NCI-H1417 treated with DMSO at 0.1 percent for 48 hours (cell line): ENCODE data around the gene SERINC1.
"Not testable (repeated sequence)": the region's sequence is repeated elsewhere in the genome, so short reads cannot be mapped to it uniquely, and the experiment has no call there.

Experiments used
- DNase-seq: peaks from one replicate; lab custom pipeline; 2025; lab: John Stamatoyannopoulos, UW

The SERINC1 gene

GRCh38 chr6:122471107-122472021 lies at the start of gene SERINC1:
SERINC1 (minus strand) TSS chr6:122471807; CDS start chr6:122471737, 70 bp downstream.
- peak; percentile 73 for DNase-seq

- no peak for DNase-seq
Observed at GRCh38 chr6:122511193-122511924, 39.8 kb upstream of the SERINC1 start.

- not testable (repeated sequence) for DNase-seq
Observed at GRCh38 chr6:122505170-122505569, 33.6 kb upstream of the SERINC1 start.

- no peak for DNase-seq
Observed at GRCh38 chr6:122501475-122501874, 29.9 kb upstream of the SERINC1 start.

- DNase-seq: no peak
Observed at GRCh38 chr6:122495612-122496011, 24.0 kb upstream of the SERINC1 start.

- DNase-seq: no peak
Observed at GRCh38 chr6:122494665-122495272, 23.2 kb upstream of the SERINC1 start.

- DNase-seq: peak; percentile 45
Observed at GRCh38 chr6:122491919-122492555, 20.4 kb upstream of the SERINC1 start.

- DNase-seq: no peak
Observed at GRCh38 chr6:122490607-122491006, 19.0 kb upstream of the SERINC1 start.

GRCh38 chr6:122484760-122485159 lies 13.2 kb upstream of the SERINC1 start:
- no peak for DNase-seq

GRCh38 chr6:122482750-122483080 lies 11.1 kb upstream of the SERINC1 start:
- no peak for DNase-seq

GRCh38 chr6:122476131-122476530 lies 4.5 kb upstream of the SERINC1 start:
- DNase-seq: no peak

- DNase-seq: no peak
Observed at GRCh38 chr6:122472022-122472340, 374 bp upstream of the SERINC1 start.

GRCh38 chr6:122461885-122462284 lies 9.7 kb downstream of the SERINC1 start:
- no peak for DNase-seq

GRCh38 chr6:122459865-122460416 lies 11.7 kb downstream of the SERINC1 start:
- DNase-seq: not testable (repeated sequence)

GRCh38 chr6:122459240-122459639 lies 12.4 kb downstream of the SERINC1 start:
- no peak for DNase-seq

- no peak for DNase-seq
Observed at GRCh38 chr6:122458087-122458486, 13.5 kb downstream of the SERINC1 start.

GRCh38 chr6:122455116-122455515 lies 16.5 kb downstream of the SERINC1 start:
- not testable (repeated sequence) for DNase-seq

- no peak for DNase-seq
Observed at GRCh38 chr6:122454673-122455072, 16.9 kb downstream of the SERINC1 start.

GRCh38 chr6:122452509-122452908 lies 19.1 kb downstream of the SERINC1 start:
- no peak for DNase-seq

- no peak for DNase-seq
Observed at GRCh38 chr6:122449069-122449468, 22.5 kb downstream of the SERINC1 start.

- DNase-seq: no peak
Observed at GRCh38 chr6:122445274-122445673, 26.3 kb downstream of the SERINC1 start.

GRCh38 chr6:122438975-122439374 lies 32.6 kb downstream of the SERINC1 start:
- DNase-seq: no peak
